Gastrocnemius medialis (tissue), 4 donors: ENCODE data around the gene WLS. TPM values are rescaled to one million over a fixed set of nuclear protein-coding genes. Genes with fewer than 3 reads are reported as not detected.

Experiments used
- ATAC-seq, 2 donors: fragments of 150-250 bp; one replicate each; pipeline ENCODE4 v1.9.1; 2016
- DNase-seq, 2 donors: peaks; one replicate each; pipeline ENCODE4 v3.0.0-alpha.2; 2019
- H3K27ac ChIP-seq, 4 donors: fragments of 200-600 bp; sonication (generic); 1 replicate in 1 of 4; 2 replicates in 3 of 4; pipeline ENCODE4 v1.5.1; 2016 to 2018; ENCODE audit warnings: mild to moderate bottlenecking in 2 of 4, moderate library complexity in 1 of 4
- H3K27me3 ChIP-seq, 3 donors: fragments of 200-600 bp; sonication (generic) in 2 of 3; 1 replicate in 1 of 3; 2 replicates in 2 of 3; pipeline versions ENCODE4 v1.5.1 to v1.6.0; 2016 to 2019; ENCODE audit warnings: mild to moderate bottlenecking in 1 of 3, moderate library complexity in 1 of 3
- H3K36me3 ChIP-seq, 2 donors: fragments of 200-600 bp; sonication (generic) in 1 of 2; one replicate each; pipeline ENCODE4 v1.5.1; 2017 to 2018
- H3K4me1 ChIP-seq, 2 donors: fragments of 200-600 bp; sonication (generic) in 1 of 2; one replicate each; pipeline ENCODE4 v1.5.1; 2016 to 2017; ENCODE audit warnings: mild to moderate bottlenecking in 2 of 2
- H3K4me3 ChIP-seq, 4 donors: fragments of 200-600 bp; sonication (generic) in 3 of 4; 1 replicate in 1 of 4; 2 replicates in 3 of 4; pipeline ENCODE4 v1.5.1; 2016 to 2019; ENCODE audit warnings: mild to moderate bottlenecking in 2 of 4
- H3K9me3 ChIP-seq, 3 donors: fragments of 200-600 bp; sonication (generic) in 2 of 3; 1 replicate in 1 of 3; 2 replicates in 2 of 3; pipeline ENCODE4 v1.5.1; 2016 to 2019
- POLR2A ChIP-seq, 2 donors: fragments of 450-650 bp; IDR thresholded peaks; one replicate each; pipeline ENCODE4 v1.6.1; 2017; ENCODE audit warnings: antibody characterized with exemption in 2 of 2, mild to moderate bottlenecking in 2 of 2, moderate library complexity in 2 of 2
- in situ Hi-C, 4 donors: fragments of 200-750 bp; cut with MboI; loops; one replicate each; pipeline versions ENCODE4 v1.15.0 to v1.8.0; 2017; ENCODE audit warnings: low sequenced_read_pairs in 4 of 4
- intact Hi-C: fragments of 100-400 bp; cut with DNase I; formaldehyde crosslinking; loops from one replicate; pipeline ENCODE4 v1.15.1; 2023; ENCODE audit warnings: low total_unique reads
- total RNA-seq, 4 donors: library from RNA; depleted of rRNA; stranded (reverse); fragments of >200 nt; gene quantifications; one replicate each; pipeline versions ENCODE4 v1.1.0 to v1.2.3, GENCODE V29; 2016
- TF ChIP-seq, protein P1 (sequence below), 5 experiments: fragments of 450-650 bp in 3 of 5; fragments of 200-600 bp in 2 of 5; sonication (generic) in 2 of 5; IDR thresholded peaks in 4 of 5; conservative IDR thresholded peaks in 1 of 5; 1 replicate in 4 of 5; 2 replicates in 1 of 5; pipeline ENCODE4 v1.5.1; 2016 to 2019; ENCODE audit warnings: antibody characterized with exemption in 5 of 5, mild to moderate bottlenecking in 3 of 5, moderate library complexity in 3 of 5

Gene WLS
- total RNA-seq, 4 donors from 2014 or later: 8.6 to 15.7 (median 11.6) TPM

DNA sequence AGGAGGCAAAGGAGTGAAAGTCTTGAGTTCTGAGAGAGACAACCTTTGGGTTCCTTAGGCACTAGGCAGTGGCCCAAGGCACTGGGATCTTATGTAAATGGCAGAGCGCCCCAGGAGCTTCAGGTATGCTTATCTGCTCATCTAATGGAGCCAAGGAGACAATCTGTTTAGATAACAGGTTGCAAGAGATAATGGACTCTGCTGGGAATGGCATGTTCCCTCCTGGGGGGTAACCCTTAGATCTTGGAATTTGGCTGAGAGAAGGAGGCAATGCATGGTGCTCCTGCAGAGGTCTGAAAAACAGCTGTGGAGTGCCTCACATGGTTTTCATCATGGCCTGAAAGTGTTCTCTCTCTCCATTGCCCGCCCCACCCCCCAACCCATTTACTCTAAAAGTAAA lies 44.1 kb upstream of the WLS start:
- H3K4me1 ChIP-seq: no peaks in the 10 kb centered on the region
- no peak overlapping the region for H3K4me3 ChIP-seq
- in situ Hi-C loops (no loop called here), intact Hi-C loops (no loop called here)
- no peak for TF ChIP-seq POLR2A (IDR thresholded peaks at IDR 0.05)
- TF ChIP-seq, protein P1, sequence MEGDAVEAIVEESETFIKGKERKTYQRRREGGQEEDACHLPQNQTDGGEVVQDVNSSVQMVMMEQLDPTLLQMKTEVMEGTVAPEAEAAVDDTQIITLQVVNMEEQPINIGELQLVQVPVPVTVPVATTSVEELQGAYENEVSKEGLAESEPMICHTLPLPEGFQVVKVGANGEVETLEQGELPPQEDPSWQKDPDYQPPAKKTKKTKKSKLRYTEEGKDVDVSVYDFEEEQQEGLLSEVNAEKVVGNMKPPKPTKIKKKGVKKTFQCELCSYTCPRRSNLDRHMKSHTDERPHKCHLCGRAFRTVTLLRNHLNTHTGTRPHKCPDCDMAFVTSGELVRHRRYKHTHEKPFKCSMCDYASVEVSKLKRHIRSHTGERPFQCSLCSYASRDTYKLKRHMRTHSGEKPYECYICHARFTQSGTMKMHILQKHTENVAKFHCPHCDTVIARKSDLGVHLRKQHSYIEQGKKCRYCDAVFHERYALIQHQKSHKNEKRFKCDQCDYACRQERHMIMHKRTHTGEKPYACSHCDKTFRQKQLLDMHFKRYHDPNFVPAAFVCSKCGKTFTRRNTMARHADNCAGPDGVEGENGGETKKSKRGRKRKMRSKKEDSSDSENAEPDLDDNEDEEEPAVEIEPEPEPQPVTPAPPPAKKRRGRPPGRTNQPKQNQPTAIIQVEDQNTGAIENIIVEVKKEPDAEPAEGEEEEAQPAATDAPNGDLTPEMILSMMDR (IDR thresholded peaks at IDR 0.05 in 4 of 5, conservative IDR thresholded peaks at IDR 0.05 in 1 of 5): no peak
- DNase-seq (no peak), ATAC-seq (no peak)
- no peaks in the 10 kb centered on the region for H3K27me3 ChIP-seq
- no peak overlapping the region for H3K27ac ChIP-seq
- no peaks in the 10 kb centered on the region for H3K36me3 ChIP-seq
- no peaks in the 10 kb centered on the region for H3K9me3 ChIP-seq

DNA sequence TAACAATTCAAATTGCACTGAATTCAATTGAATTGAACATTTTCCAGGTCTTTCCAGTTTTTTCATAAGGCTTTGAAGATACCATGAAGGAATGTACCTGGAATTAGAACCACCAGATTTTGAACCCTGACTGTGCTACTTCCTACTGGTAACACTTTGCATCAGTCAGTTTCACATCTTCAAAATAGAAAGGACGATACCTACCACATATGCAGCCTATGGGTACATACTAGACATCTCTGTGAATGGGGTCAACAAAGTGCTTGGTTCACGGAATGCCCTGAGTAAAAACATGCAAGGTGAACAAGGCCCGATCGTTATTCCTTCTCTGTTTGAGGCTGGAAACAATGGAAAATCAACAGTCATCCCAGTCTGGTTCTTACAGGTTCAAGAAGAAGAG lies 41.2 kb upstream of the WLS start:
- ATAC-seq (no peak), DNase-seq (no peak)
- no peaks in the 10 kb centered on the region for H3K9me3 ChIP-seq
- no peaks in the 10 kb centered on the region for H3K36me3 ChIP-seq
- no peak overlapping the region for H3K4me3 ChIP-seq
- H3K27me3 ChIP-seq: no peaks in the 10 kb centered on the region
- TF ChIP-seq POLR2A (IDR thresholded peaks at IDR 0.05): no peak
- TF ChIP-seq, protein P1 (IDR thresholded peaks at IDR 0.05 in 4 of 5, conservative IDR thresholded peaks at IDR 0.05 in 1 of 5): no peak
- intact Hi-C loops (no loop called here), in situ Hi-C loops (no loop called here)
- no peaks in the 10 kb centered on the region for H3K4me1 ChIP-seq
- H3K27ac ChIP-seq: no peak overlapping the region

DNA sequence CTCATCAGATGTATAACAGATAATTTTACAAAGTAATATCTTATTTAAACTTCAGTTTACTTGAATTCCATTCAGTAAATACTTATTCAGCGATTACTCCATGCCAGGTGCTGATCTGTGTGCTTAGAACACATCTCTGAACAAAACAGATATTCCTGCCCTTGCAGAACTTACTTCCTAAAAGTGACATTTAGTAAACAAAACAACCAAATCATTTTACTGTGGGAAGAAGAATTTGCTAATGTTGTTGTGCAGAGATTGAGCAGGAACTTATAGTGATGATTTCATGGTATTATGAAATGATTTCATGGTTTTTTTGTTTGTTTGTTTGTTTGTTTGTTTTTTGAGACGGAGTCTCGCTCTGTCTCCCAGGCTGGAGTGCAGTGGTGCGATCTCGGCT lies 39.3 kb upstream of the WLS start:
- in situ Hi-C loops: no loop called here
- ATAC-seq: no peak
- no peaks in the 10 kb centered on the region for H3K27me3 ChIP-seq
- no peaks in the 10 kb centered on the region for H3K4me1 ChIP-seq
- DNase-seq: no peak
- H3K9me3 ChIP-seq: no peaks in the 10 kb centered on the region
- H3K36me3 ChIP-seq: no peaks in the 10 kb centered on the region
- intact Hi-C loops: no loop called here
- no peak overlapping the region for H3K27ac ChIP-seq
- TF ChIP-seq POLR2A (IDR thresholded peaks at IDR 0.05): no peak
- TF ChIP-seq, protein P1 (IDR thresholded peaks at IDR 0.05 in 4 of 5, conservative IDR thresholded peaks at IDR 0.05 in 1 of 5): no peak
- no peak overlapping the region for H3K4me3 ChIP-seq

DNA sequence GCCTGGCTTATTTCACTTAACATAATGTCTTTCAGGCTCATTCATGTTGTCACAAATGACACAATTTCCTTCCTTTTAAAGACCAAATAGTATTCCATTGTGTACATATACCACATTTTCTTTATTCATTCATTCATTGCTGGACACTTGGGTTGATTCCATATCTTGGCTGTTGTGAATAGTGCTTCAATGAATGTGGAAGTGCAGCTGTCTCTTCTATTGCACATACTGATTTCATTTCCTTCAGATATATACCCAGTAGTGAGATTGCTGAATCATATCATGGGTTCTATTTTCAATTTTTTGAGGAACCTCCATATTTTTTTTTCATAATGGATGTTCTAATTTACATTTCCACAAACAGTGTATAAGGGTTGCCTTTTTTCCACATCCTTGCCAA lies 38.6 kb upstream of the WLS start:
- Histone ChIP-seq H3K9me3 (no peaks in the 10 kb centered on the region), H3K4me1 (no peaks in the 10 kb centered on the region), H3K4me3 (no peak overlapping the region), H3K27ac (no peak overlapping the region), H3K27me3 (no peaks in the 10 kb centered on the region), H3K36me3 (no peaks in the 10 kb centered on the region)
- TF ChIP-seq, protein P1 (IDR thresholded peaks at IDR 0.05 in 4 of 5, conservative IDR thresholded peaks at IDR 0.05 in 1 of 5): no peak
- TF ChIP-seq POLR2A (IDR thresholded peaks at IDR 0.05): no peak
- DNase-seq (no peak), ATAC-seq (no peak)
- intact Hi-C loops: no loop called here
- in situ Hi-C loops: no loop called here
